Measurements from ENCODE around the gene PMIS2.
"Not testable (repeated sequence)": the region's sequence is repeated elsewhere in the genome, so short reads cannot be mapped to it uniquely, and the experiment has no call there.

PMIS2 gene

DNA sequence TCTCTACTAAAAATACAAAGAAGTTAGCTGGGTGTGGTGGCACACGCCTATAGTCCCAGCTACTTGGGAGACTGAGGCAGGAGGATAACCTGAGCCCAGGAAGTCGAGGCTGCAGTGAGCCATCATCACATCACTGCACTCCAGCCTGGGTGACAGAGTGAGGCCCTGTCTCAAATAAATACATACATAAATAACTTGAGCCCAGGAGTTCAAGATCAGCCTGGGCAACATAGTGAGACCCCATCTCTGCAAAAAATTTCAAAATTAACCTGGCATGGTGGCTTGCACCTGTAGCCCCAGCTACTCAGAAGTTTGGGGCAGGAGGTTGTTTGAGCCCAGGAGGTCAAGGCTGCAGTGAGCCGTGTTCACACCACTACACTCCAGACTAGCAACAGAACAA is 9.1 kb downstream of the PMIS2 start:
- not testable (repeated sequence) for DNase-seq (ENCODE audit: low spot score)

GRCh38 chr19:35595928-35596327 is 10.0 kb downstream of the PMIS2 start:
- DNase-seq (ENCODE audit: low spot score) = no peak

- DNase-seq (ENCODE audit: low spot score) = peak; percentile 40
Observed at GRCh38 chr19:35596366-35596999, 10.5 kb downstream of the PMIS2 start.

- no peak for DNase-seq (ENCODE audit: low spot score)
Observed at GRCh38 chr19:35601971-35602370, 16.0 kb downstream of the PMIS2 start.

DNA sequence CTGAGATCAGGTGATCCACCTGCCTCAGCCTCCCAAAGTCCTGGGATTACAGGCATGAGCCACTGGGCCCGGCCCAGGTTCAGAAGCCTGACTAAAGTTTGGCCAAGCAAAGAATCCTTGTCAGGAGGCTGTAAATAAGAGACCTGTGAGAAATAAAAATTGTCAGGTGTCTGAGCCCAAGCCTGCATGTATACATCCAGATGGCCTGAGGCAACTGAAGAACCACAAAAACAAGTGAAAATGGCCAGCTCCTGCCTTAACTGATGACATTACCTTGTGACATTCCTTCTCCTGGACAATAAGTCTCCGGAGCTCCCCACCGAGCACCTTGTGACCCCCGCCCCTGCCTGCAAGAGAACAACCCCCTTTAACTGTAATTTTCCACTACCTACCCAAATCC is 18.5 kb downstream of the PMIS2 start:
- not testable (repeated sequence) for DNase-seq (ENCODE audit: low spot score)

DNA sequence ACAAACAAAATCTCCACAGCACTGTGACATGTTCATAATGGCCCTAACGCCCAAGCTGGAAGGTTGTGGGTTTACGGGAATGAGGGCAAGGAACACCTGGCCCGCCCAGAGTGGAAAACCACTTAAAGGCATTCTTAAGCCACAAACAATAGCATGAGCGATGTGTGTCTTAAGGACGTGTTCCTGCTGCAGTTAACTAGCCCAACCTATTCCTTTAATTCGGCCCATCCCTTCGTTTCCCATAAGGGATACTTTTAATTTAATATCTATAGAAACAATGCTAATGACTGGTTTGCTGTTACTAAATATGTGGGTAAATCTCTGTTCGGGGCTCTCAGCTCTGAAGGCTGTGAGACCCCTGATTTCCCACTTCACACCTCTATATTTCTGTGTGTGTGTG is 21.2 kb downstream of the PMIS2 start:
- DNase-seq (ENCODE audit: low spot score) = not testable (repeated sequence)

- no peak for DNase-seq (ENCODE audit: low spot score)
Observed at GRCh38 chr19:35607661-35608060, 21.7 kb downstream of the PMIS2 start.

- DNase-seq (ENCODE audit: low spot score) = no peak
Observed at GRCh38 chr19:35608251-35608650, 22.3 kb downstream of the PMIS2 start.

GRCh38 chr19:35609851-35610353 is 23.9 kb downstream of the PMIS2 start:
- DNase-seq (ENCODE audit: low spot score) = no peak

DNA sequence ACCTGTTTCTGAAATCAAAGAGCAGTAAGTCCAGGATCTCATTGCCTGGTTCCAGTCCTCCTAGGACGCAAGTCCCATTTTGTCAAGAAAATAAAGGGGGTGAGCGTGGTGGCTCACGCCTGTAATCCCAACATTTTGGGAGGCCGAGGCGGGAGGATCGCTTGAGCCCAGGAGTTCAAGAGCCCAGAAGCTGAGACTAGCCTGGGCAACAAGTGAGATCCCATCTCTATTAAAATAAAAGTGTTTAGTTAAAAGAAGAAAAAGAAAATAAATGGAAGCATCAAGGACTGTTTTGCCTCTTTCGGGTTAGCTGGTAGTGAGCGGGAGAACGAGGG is 26.2 kb downstream of the PMIS2 start:
- DNase-seq (ENCODE audit: low spot score) = no peak

DNA sequence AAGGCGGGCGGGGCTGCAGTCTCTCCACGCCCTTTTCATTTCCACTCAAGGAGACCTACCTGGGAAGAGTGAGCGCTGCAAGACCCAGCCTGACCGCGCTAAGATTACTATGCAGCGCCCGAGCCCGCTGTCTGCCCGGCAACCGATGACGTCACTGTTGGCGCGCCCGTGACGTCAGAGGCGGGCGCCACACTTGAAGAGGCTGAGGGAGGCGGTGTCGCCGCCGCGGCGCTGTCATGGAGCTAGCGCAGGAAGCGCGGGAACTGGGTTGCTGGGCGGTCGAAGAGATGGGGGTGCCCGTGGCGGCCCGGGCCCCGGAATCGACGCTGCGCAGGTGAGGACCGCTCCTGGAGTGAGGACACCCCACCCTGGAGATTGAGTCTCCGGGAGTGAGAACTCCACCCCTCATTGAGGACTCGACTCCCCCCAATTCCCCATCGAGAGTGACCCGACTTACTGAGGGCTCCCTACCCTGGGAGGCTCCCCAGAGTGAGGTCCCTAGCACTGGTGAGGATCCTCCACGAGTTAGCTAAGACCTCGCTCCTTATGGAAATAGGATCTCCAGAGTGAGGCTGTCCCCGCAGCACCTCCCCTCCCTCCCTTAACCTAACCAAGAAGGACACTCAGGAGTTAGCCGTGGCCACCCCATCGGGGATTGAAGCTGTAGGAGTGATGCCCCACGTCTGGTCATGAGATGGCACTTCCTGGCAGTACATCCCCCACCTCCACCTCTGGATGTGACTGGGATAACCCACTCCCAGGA is 26.8 kb downstream of the PMIS2 start, which contains the start of gene HAUS5:
Gene HAUS5 (plus strand): TSS at position 177 of the 763 bp plus-strand sequence. CDS start 60 bp downstream, at position 237.
- DNase-seq (ENCODE audit: low spot score) = peak; percentile 94

- DNase-seq (ENCODE audit: low spot score) = no peak
Observed at GRCh38 chr19:35613574-35613973, 27.6 kb downstream of the PMIS2 start.

DNA sequence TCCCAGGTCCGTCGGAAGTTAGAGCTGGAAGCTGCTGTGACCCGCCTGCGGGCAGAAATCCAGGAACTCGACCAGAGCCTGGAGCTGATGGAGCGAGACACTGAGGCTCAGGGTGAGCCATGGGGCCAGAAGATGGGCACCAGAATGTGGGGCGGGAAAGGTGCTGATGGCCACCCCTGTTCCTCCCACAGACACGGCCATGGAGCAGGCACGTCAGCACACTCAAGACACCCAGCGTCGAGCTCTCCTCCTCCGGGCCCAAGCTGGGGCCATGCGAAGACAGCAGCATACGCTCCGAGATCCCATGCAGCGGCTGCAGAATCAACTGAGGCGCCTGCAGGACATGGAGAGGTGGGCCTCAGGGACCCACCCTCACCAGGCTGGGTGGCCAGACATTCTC is 29.1 kb downstream of the PMIS2 start:
- no peak for DNase-seq (ENCODE audit: low spot score)

- DNase-seq (ENCODE audit: low spot score) = no peak
Observed at GRCh38 chr19:35618857-35619256, 32.9 kb downstream of the PMIS2 start.

GRCh38 chr19:35619290-35619923 is 33.4 kb downstream of the PMIS2 start:
- no peak for DNase-seq (ENCODE audit: low spot score)

DNA sequence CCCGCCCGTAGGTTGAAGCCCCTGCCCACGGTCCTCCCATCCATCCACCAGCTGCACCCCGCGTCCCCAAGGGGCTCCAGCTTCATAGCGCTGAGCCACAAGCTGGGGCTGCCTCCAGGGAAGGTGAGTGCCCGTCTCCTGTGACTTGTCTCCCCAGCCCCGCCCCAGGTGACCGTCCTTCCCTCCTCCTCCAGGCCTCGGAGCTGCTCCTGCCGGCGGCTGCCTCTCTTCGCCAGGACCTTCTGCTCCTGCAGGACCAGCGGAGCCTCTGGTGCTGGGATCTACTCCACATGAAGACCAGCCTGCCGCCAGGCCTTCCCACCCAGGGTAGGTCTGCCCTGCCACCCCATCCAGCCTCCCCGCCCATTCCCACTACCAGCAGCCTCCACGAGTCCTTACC is 34.0 kb downstream of the PMIS2 start:
- no peak for DNase-seq (ENCODE audit: low spot score)

- DNase-seq (ENCODE audit: low spot score) = no peak
Observed at GRCh38 chr19:35621708-35622107, 35.7 kb downstream of the PMIS2 start.

DNA sequence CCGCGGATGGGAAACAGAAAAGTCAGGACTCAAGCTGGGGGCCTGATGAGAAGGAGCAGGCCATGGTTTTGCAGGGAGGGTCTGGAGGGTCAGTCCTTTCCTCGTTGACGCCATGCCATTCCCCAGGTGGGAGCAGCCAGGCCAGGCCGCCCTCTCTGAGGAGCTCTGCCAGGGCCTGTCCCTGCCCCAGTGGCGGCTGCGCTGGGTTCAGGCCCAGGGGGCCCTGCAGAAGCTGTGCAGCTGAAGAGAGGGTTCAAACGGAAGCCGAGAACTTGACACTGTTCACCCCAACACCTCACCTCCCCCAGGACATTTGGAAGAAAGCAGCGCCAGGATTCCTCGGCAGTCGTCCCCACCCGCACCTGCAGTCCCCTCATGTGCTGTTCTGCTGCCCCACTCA is 36.8 kb downstream of the PMIS2 start:
- no peak for DNase-seq (ENCODE audit: low spot score)

GRCh38 chr19:35623327-35624010 is 37.5 kb downstream of the PMIS2 start:
- no peak for DNase-seq (ENCODE audit: low spot score)

- no peak for DNase-seq (ENCODE audit: low spot score)
Observed at GRCh38 chr19:35628264-35628564, 42.2 kb downstream of the PMIS2 start.

DNA sequence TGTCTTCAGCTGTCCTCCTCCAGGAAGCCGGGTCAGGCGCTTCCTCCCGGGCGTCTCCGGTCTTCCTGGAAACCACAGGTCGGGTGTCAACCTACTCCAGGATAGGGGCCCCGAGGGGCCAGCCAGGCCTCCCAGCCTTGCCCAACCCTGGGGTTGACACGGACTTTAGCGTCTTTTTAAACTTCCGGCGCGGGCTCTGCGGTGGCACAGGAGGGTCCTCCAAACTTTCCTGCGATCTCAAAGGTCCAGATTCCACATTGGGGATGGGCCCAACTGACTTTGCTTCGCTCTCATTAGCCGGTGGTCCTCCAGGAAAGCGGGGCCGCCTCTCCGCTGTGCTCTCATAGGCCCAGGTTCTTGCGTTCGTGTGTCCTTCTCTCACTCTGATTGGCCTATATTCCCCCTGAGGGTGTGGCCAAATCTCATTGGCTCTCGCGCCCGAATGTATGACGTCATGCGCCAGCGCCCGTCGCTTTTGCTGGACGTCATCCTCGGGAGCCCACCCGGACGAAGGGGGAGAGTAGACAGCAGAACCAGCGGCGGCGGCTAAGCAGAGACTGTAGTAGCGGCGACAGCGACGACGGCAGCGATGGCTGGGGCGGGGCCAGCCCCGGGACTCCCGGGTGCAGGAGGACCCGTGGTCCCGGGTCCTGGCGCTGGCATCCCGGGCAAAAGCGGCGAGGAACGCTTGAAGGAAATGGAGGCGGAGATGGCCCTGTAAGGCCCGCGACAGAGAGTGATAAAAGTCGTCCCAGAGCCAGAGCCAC is 42.8 kb downstream of the PMIS2 start, which contains the start of gene RBM42:
Gene RBM42 (plus strand): TSS at position 472 of the 767 bp plus-strand sequence. CDS start 118 bp downstream, at position 590.
- DNase-seq (ENCODE audit: low spot score) = peak; percentile 97

- DNase-seq (ENCODE audit: low spot score) = no peak
Observed at GRCh38 chr19:35629332-35629633, 43.3 kb downstream of the PMIS2 start.
